HG02623 (cell line): ENCODE data around the gene NONO.
"Not testable (repeated sequence)": the region's sequence is repeated elsewhere in the genome, so short reads cannot be mapped to it uniquely, and the experiment has no call there.

Source experiments
- ATAC-seq: cut with Tn5 transposase; IDR thresholded peaks from one replicate; pipeline ENCODE4 v1.9.1; 2021; ENCODE audit warnings: moderate library complexity; ENCODE audit not compliant: unreplicated experiment

NONO gene, protein sequence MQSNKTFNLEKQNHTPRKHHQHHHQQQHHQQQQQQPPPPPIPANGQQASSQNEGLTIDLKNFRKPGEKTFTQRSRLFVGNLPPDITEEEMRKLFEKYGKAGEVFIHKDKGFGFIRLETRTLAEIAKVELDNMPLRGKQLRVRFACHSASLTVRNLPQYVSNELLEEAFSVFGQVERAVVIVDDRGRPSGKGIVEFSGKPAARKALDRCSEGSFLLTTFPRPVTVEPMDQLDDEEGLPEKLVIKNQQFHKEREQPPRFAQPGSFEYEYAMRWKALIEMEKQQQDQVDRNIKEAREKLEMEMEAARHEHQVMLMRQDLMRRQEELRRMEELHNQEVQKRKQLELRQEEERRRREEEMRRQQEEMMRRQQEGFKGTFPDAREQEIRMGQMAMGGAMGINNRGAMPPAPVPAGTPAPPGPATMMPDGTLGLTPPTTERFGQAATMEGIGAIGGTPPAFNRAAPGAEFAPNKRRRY

DNA sequence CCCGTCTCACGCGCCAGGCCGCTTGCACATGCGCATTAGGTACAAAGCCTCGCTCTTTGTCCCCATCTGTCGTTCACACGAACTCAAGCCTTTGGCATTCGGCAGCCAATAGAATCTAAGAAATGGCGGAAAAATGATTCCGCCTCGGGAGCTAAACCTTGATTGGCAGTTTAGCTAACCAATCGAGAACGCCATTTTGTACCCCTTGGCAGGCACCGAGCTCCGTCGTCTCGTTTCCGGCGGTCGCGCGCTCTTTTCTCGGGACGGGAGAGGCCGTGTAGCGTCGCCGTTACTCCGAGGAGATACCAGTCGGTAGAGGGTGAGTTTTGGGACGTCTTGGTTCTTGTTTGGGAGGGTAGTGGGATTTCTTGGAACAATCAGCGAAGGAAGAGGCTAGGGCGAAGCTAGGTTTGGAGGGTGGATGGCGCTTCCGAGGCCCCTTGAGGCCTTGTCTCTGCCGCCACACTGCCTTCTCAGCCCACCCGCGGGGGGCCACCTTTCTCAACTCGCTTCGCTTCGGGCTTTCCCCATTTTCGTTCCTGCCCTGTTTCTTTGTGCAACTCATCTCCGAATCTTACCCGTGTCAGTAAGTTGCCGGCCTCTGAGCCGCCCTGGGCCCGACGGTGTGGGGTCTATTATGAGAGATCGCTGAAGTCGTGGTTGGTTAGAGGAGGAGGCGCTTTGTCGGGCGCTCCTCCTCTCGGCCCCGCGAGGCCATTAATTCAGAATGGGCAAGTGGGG, at the start of gene NONO:
Gene NONO (plus strand): TSS at position 233 of the 741 bp plus-strand sequence. CDS start 7,003 bp downstream, outside the sequence.
- peak; percentile 83 for ATAC-seq

DNA sequence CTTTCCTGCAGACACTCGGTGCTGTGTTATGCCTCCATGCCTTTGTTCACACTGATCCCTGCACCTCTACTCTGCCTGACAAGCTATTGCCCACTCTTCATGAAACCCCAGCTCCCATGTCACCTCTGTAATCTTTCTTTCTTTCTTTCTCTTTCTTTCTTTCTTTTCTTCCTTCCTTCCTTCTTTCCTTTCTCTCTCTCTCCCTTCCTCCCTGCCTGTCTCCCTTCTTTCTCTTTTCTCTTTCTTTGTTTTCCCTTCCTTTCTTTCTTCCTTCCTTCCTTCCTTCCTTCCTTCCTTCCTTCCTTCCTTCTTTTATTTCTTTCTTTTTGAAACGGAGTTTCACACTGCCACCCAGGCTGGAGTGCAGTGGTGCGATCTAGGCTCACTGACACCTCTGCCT, 48.0 kb upstream of the NONO start:
- ATAC-seq, result no peak

DNA sequence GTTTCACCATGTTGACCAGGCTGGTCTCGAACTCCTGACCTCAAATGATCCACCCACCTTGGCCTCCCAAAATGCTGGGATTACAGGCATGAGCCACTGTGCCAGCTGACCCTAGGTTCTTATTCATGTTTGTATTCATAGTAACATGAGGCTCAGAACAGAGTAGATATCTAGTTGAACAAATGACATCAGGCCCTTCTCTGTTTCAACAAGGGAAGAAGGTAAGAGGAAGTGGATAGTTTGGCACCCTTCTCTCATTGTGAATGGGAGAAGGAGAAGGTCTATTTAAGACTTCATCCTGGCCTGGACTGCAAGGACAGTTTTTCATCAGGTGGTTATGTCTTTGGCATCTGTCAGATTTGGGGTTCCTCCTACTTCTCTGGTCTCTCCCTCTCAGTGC, 46.6 kb upstream of the NONO start:
- ATAC-seq, result no peak

DNA sequence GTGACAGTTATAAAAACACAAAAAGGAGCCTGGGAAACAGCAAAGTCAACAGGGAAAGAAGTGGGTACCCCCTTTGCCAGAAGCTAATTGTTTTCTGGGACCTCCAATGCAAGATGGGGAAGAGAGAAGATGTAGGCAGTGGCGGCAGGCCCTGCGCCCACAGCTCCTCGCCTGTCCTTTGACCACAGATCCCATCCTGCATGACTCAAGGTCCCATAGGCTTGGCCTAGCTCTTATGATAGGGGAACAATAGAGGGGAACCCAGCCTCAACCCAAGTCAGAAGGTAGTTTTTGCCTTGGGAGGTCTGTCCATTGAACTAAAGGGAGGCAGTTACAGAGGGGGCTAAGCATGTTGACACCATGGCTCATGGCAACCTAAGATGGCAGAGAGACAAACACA, 43.7 kb upstream of the NONO start:
- ATAC-seq, result no peak

DNA sequence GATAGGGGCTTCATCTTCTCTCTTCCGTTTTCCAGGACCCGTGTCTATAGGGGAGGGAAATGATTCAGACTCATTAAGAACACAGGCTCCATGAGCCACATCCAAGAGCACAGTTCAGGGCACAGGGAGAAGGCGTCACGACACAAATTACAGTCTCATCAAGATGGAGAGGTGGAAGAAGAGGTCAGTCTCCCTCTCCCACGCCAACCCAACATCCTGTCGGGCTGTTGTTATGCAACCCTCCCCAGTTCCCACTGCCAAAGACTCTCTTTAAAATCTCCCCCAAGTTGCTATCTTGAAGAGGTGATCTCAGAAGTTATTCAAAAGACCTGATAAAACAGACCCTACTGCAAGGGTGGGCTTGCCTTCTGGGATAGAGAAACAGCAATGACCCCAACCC, 42.1 kb upstream of the NONO start:
- ATAC-seq, result no peak

DNA sequence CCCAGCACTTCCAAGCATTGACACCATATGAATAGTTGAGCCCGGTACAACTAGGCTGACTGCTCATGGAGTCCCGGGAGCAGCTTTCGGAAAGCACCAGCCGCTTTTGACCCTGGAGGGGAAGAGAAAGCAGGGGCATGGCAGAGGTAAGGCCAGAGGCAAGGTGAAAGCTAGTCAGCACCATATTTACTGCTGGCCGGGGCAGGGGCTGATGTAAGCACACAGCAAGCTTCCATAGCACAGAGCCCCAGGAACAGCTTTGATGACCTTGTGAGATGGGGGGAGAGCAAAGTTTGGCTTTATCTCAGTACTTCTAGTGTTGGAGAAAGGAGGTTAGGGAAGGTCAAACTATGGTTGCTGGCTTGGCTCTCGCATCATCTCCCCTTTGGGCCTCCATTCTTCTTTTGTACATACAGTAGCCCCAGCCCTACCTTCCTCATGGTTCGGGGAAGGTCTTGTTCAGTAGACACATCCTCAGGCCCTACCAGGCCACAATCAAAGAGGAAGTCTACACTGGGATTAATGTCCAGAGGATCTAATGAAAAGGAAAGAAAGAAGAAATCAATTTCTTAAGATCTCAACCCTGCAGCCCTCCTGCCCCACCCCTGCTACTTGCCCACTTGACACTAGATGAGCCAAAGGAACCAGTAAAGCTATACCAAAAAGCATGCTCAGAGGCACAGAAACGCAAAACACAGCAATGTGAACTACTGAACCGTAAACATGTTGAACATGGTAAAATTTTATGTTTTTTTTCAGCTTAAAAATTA, 38.9 kb upstream of the NONO start:
- ATAC-seq, result no peak

DNA sequence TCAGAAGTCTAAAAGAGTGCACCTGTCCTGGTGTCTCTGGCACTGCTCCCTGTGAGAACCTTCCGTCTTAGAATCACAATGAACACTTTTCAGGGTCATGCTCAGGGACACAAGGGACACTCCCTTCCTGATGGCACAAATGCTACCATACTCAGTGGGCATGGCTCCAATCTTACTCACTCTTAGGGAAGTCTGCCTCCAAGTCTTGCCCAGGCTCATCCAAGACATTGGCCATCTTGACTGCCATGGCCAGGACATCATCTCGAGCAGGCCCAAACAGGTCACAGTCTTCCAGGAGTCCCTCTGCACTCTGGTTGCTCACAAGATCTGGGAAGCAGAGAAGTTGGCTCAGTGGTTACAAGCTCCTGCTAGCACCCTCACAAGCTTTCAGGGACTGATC, 38.3 kb upstream of the NONO start:
- ATAC-seq, result no peak

DNA sequence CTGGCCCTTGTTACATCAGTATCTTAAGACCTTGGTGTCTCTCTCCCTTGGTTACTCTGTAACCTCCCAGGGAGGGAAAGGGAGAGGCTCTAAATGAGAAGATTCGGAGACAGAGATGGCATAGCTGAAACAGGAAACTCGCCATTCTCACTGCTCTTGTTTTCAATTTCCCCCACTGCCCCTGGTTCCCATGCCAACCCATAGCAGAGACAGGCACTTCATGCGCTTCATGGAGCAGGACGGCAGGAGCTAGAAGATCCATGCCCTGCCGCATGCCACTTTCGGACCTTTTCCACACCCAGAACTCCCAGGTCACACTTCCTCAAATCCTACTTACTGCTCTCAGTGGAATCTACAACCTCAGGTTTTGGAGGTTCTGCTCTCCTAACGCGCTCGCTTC, 32.6 kb upstream of the NONO start:
- no peak for ATAC-seq

DNA sequence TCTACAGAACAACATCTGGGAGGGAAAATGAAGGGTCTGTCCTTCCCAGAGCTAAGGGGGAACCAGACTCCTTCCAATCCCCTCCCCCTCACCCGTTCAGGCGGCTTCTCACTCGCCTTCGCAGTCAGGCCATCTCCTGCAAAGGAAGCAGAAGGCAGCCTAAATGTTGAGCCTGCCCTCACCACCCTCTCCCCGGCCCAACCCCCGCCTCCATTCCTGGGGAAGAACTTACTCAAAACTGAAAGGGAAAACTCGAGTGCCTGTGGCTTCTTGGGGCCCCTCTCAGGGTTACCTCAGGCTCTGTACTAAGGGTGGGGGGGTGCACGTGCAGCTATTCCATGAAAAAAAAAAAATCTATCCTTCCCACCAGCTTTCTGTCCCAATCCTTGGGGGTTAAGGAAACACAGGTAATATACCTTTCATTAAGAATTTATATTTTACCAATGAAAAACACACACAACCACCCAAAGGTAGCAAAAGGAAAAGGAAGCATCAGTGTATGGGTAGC, 31.9 kb upstream of the NONO start:
- no peak for ATAC-seq

DNA sequence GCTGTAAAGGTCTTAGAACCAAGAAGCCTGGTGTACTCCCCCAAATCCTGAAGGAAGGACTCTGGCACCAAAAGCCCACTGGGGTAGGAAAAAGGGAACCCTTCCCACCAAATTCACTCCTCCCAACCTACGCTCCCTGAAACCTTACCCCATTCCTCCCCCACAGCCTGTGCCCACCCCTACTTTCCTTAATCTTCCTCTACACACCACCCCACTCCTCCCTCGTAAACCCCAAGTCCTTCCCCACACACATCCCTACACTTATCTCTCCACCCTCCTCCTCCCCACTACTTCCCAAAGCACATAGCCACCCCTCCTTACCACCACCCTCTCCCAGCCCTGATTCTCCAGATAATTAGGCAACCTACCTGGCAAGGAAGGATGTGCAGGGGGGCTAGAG, 31.2 kb upstream of the NONO start:
- ATAC-seq, result no peak

DNA sequence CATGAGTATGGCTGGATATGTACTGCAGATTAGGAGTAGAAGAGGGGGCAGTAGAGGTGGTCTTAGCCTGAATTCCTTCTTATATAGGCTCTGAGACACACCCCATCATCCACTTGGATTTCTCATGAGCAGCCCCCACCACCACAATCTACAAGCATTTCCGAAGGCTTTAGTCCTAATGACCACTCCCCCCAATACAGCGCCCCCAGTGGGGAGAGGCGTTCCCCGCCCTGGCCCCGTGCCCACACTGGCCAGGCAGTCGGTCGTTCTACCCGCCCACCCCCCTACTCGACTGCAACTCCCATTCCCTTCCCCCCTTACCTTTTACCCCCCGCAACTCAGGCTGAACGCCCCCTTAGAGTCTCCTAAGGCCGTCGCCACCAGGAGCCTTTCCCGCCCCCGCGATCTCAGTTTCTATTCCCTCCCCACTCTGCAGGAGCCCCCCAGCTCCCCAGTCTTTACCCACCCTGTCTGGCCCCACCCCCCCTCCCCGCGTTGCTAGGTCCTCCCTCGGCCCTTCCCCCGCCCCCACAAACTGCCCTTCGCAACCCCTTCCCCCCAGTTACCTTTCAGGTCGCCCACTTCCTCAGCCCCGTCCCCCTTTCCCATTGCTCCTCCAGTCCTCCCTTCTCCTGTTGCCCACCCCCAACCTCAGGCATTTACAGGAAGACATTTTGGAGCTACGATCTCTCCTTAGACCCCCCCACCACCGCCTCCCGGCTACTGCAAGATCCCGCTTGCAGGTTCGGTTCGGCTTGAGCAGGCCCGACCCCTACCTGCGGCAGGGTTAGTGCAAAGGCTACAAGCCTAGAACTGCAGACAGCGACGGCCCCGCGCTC, 30.0 kb upstream of the NONO start:
- no peak for ATAC-seq

DNA sequence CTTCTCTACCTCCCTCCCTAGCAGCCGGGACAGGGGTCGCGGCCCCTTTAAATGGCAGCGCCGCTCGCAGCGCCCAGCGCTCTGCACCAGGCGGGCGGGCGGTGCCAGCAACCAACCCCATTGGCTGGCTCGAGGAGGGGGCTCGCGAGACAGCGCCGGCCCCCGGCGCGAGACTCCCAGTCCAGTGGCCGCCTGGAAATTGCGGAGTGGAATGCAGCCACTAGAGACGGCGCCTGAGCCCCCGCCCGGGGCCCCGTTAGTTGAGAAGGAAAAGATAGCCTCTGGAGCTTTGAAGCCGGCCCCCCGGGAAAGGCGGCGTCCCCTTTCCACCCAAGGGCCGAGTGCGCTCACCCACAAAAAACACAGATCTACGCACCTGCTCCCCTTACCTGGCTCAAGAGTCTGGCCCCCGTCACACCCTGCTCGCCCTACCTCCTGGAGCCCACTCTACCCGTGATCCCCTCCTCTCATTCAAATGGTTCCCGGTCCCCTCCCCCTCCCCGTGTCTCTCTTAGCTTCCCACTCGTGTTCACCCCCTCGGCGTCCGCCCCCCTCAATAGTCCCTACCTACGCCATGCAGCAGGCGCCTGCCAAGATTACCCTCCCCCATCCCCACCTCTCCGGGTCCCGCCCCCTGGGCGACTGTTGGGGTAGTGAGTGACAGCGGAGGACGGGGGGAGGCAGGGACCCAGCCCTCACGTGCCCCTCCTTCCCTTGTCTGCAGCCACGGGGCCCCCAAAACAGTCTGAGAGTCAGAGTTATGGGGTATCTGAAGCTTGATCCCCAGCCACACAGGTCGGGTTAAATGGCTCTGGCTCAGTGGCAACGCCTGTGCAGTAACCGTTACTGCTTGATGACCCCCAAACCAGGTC, 29.1 kb upstream of the NONO start, which contains the start of gene ZMYM3:
Gene ZMYM3 (minus strand): TSS at position 49 of the 872 bp plus-strand sequence. CDS start 885 bp downstream, outside the sequence.
- peak; percentile 86 for ATAC-seq

DNA sequence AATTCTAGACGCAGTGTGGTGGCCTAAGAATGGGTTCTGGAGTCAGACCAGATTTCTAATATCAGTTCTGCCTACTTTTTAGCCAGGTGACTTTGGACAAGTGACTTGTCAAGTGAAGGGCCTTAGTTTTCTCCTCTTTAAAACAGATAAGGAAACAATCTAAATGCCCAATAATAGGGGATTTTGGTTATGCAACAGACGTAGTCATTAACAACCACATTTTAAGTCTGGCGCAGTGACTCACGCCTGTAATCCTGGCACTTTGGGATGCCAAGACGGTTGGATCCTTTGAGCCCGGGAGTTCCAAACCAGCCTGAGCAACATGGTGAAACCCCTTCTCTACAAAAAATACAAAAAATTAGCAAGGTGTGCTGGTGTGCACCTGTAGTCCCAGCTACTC, 27.4 kb upstream of the NONO start:
- ATAC-seq, result no peak

DNA sequence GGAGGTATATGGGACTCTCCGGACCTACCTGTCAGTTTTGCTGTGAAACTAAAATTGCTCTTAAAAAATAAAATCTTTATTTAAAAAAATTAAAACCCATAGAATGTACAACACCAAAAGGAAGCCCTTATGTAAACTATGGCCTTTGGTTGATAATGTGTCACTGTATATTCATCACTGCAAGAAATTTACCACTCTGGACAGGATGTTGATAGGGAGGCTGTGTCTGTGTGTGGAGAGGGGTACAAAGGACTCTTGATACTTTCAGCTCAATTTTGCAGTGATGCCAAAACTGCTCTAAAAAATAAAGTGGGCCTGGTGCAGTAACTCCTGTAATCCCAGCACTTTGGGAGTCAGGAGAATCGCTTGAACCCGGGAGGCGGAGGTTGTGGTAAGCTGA, 26.6 kb upstream of the NONO start:
- no peak for ATAC-seq

DNA sequence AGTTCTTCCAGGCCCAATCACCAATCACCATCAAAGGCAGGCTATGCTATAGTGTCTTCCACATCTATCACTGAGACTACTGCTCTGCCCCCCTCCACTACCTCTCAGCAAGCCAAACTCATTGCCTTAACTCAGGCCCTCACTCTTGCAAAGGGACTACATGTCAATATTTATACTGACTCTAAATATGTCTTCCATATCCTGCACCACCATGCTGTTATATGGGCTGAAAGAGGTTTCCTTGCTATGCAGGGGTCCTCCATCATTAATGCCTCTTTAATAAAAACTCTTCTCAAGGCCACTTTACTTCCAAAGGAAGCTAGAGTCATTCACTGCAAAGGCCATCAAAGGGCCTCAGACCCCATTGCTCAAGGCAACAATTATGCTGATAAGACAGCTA, 14.8 kb upstream of the NONO start:
- not testable (repeated sequence) for ATAC-seq

DNA sequence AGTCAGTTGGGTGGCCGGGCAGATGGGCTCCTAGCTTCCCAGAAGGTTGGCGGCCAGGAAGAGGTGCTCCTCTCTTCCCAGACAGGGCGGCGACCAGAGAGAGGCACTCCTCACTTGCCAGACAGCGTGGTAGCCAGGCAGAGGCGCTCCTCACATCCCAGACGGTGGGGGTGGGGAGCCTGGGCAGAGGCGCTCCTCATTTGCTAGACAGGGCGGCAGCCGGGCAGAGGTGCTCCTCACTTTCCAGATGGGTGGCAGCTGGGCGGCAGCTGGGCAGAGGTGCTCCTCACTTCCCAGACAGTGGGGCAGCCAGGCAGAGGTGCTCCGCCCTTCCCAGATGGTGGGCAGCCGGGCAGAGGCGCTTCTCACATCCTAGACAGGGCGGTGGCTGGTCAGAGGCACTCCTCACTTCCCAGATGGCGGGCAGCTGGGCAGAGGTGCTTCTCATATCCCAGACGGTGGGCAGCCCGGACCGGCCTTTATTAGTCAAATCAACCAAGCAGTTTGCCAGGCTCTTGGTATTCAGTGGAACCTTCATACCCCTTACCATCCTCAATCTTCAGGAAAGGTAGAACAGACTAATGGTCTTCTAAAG, 13.5 kb upstream of the NONO start:
- ATAC-seq, result no peak

DNA sequence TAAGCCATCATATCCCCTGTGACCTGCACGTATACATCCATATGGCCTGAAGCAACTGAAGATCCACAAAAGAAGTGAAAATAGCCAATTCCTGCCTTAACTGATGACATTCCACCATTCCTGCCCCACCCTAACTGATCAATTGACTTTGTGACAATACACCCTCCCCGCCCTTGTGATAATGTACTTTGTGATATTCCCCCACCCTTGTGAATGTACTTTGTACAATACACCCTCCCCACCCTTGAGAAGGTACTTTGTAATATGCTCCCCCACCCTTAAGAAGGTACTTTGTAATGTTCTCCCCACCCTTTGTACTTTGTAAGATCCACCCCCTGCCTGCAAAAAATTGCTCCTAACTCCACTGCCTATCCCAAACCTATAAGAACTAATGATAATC, 11.1 kb upstream of the NONO start:
- ATAC-seq, result not testable (repeated sequence)

DNA sequence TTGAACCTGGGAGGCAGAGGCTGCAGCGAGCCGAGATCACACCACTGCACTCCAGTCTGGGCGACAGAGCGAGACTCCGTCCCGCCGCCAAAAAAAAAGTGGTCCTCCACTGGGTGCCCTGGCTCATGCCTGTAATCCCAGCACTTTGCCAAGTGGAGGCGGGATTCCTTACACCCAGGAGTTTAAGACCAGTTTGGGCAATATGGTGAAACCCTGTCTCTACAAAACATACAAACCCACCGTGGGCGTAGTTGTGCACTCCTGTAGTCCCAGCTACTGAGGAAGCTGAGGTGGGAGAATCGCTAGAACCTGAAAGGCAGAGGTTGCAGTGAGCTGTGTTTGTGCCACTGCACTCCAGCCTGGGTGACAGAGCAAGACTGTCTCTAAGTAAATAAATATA, 2.1 kb upstream of the NONO start:
- not testable (repeated sequence) for ATAC-seq
